Activated CD4-positive, alpha-beta T cell treated with anti-CD3 and anti-CD28 coated beads, Interleukin-2, amount 50 U/mL, for 24 hours (primary cell): ENCODE data around the gene NCAN.
A peak's percentile ranks its signal among the peaks of the same experiment; 100 is the strongest.
"Not testable (repeated sequence)": the region's sequence is repeated elsewhere in the genome, so short reads cannot be mapped to it uniquely, and the experiment has no call there.

Source experiments
- DNase-seq, 2 donors: peaks; one replicate each; pipeline ENCODE4 v3.0.0-alpha.2; 2020; ENCODE audit warnings: low read depth in 1 of 2, low spot score in 1 of 2

NCAN gene

GRCh38 chr19:19211499-19212420 is at the start of gene NCAN:
Gene NCAN (plus strand): TSS chr19:19211958. CDS start chr19:19216954, 4,996 bp downstream.
- DNase-seq, result no peak

- DNase-seq, result no peak
These were observed 49.3 kb upstream of the NCAN start for GRCh38 chr19:19162495-19162894.

- no peak for DNase-seq
These were observed 46.4 kb upstream of the NCAN start for GRCh38 chr19:19165396-19165795.

GRCh38 chr19:19167612-19168011 is 44.1 kb upstream of the NCAN start:
- DNase-seq, result no peak

GRCh38 chr19:19169236-19170052 is 42.3 kb upstream of the NCAN start:
- no peak for DNase-seq

- peak; percentile 39 to 78 for DNase-seq
These were observed 41.5 kb upstream of the NCAN start, which contains the start of gene MEF2B for GRCh38 chr19:19170053-19170872. Gene MEF2B (minus strand): TSS chr19:19170263. CDS start chr19:19150735, 19,528 bp downstream.

- no peak for DNase-seq
These were observed 40.7 kb upstream of the NCAN start for GRCh38 chr19:19170873-19171672.

GRCh38 chr19:19171821-19172532 is 39.8 kb upstream of the NCAN start:
- DNase-seq, result no peak

GRCh38 chr19:19173243-19173642 is 38.5 kb upstream of the NCAN start:
- not testable (repeated sequence) for DNase-seq

GRCh38 chr19:19176950-19177349 is 34.8 kb upstream of the NCAN start:
- DNase-seq, result no peak

GRCh38 chr19:19179548-19180441 is 32.0 kb upstream of the NCAN start:
- DNase-seq, result no peak

- no peak for DNase-seq
These were observed 30.2 kb upstream of the NCAN start for GRCh38 chr19:19181488-19181998.

GRCh38 chr19:19185853-19186740 is 25.7 kb upstream of the NCAN start:
- DNase-seq, result peak; percentile 27 to 55

GRCh38 chr19:19186742-19187141 is 25.0 kb upstream of the NCAN start:
- DNase-seq, result no peak

- no peak for DNase-seq
These were observed 20.0 kb upstream of the NCAN start for GRCh38 chr19:19191768-19192077.

- peak; percentile 94 to 99 for DNase-seq
These were observed 19.5 kb upstream of the NCAN start, which contains the start of the genes BORCS8 and RFXANK for GRCh38 chr19:19192078-19192882. Gene BORCS8 (minus strand): TSS chr19:19192152. CDS start chr19:19192117, 35 bp downstream. Gene RFXANK (plus strand): TSS chr19:19192258. CDS start chr19:19193947, 1,689 bp downstream.
